Measurements from ENCODE around the gene WIPF3. TPM values are rescaled to one million over a fixed set of nuclear protein-coding genes. Genes with fewer than 3 reads are reported as not detected.

WIPF3 gene
- polyA plus RNA-seq, 1 donor, result 21.9 TPM

DNA sequence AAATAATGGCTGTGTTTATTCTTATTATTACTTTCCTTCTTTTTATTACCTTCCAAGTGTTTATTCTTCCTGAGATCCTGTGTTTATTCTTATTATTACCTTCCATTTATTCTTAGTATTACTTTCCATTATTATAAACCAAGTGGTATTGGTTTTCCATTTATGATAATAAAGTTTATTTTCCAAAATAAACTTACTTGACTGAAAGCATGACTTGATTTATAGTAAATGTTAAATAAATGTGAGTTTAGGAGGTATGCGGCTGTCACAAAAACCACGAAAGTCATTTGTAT, 20.2 kb downstream of the WIPF3 start:
- Histone ChIP-seq H3K27me3 (ENCODE audit: control insufficient read depth, insufficient read depth, low read length) (no peaks in the 10 kb centered on the region), H3K36me3 (ENCODE audit: control insufficient read depth, insufficient read depth, low read length) (no peaks in the 10 kb centered on the region), H3K27ac (ENCODE audit: low read length) (no peak overlapping the region), H3K4me3 (ENCODE audit: low read length) (no peak overlapping the region), H3K4me1 (ENCODE audit: control insufficient read depth, insufficient read depth, low read length) (no peaks in the 10 kb centered on the region), H3K9me3 (ENCODE audit: control insufficient read depth, low read depth, low read length) (no peaks in the 10 kb centered on the region)
- WGBS (ENCODE audit: insufficient coverage, low lambda C conversion rate), result no CpG with 5 or more reads among the region's 2 CpGs
- no peak for DNase-seq

- Histone ChIP-seq H3K4me3 (ENCODE audit: low read length) (no peak overlapping the region), H3K36me3 (ENCODE audit: control insufficient read depth, insufficient read depth, low read length) (no peaks in the 10 kb centered on the region), H3K4me1 (ENCODE audit: control insufficient read depth, insufficient read depth, low read length) (no peaks in the 10 kb centered on the region), H3K27me3 (ENCODE audit: control insufficient read depth, insufficient read depth, low read length) (no peaks in the 10 kb centered on the region), H3K9me3 (ENCODE audit: control insufficient read depth, low read depth, low read length) (no peaks in the 10 kb centered on the region), H3K27ac (ENCODE audit: low read length) (no peak overlapping the region)
- DNase-seq, result no peak
Observed at GRCh38 chr7:29826904-29827303, 20.6 kb downstream of the WIPF3 start.

GRCh38 chr7:29831705-29832104, 25.4 kb downstream of the WIPF3 start:
- Histone ChIP-seq H3K4me3 (ENCODE audit: low read length) (no peak overlapping the region), H3K36me3 (ENCODE audit: control insufficient read depth, insufficient read depth, low read length) (peaks cover 4% of the 10 kb centered on the region), H3K4me1 (ENCODE audit: control insufficient read depth, insufficient read depth, low read length) (no peaks in the 10 kb centered on the region), H3K27me3 (ENCODE audit: control insufficient read depth, insufficient read depth, low read length) (no peaks in the 10 kb centered on the region), H3K27ac (ENCODE audit: low read length) (no peak overlapping the region), H3K9me3 (ENCODE audit: control insufficient read depth, low read depth, low read length) (no peaks in the 10 kb centered on the region)
- no peak for DNase-seq
- WGBS (ENCODE audit: insufficient coverage, low lambda C conversion rate), result no CpG with 5 or more reads among the region's 6 CpGs

- H3K36me3 ChIP-seq (ENCODE audit: control insufficient read depth, insufficient read depth, low read length), result peaks cover 4% of the 10 kb centered on the region
- no peak for DNase-seq
- no peaks in the 10 kb centered on the region for H3K27me3 ChIP-seq (ENCODE audit: control insufficient read depth, insufficient read depth, low read length)
- no peak overlapping the region for H3K4me3 ChIP-seq (ENCODE audit: low read length)
- H3K9me3 ChIP-seq (ENCODE audit: control insufficient read depth, low read depth, low read length), result no peaks in the 10 kb centered on the region
- no peak overlapping the region for H3K27ac ChIP-seq (ENCODE audit: low read length)
- WGBS (ENCODE audit: insufficient coverage, low lambda C conversion rate), result 92% methylated on average over 2 of the region's 2 CpGs
- no peaks in the 10 kb centered on the region for H3K4me1 ChIP-seq (ENCODE audit: control insufficient read depth, insufficient read depth, low read length)
Observed at GRCh38 chr7:29833929-29834328, 27.6 kb downstream of the WIPF3 start.

- no peaks in the 10 kb centered on the region for H3K4me1 ChIP-seq (ENCODE audit: control insufficient read depth, insufficient read depth, low read length)
- 60% methylated on average over 1 of the region's 12 CpGs for WGBS (ENCODE audit: insufficient coverage, low lambda C conversion rate)
- H3K4me3 ChIP-seq (ENCODE audit: low read length), result no peak overlapping the region
- H3K27me3 ChIP-seq (ENCODE audit: control insufficient read depth, insufficient read depth, low read length), result no peaks in the 10 kb centered on the region
- DNase-seq, result no peak
- H3K9me3 ChIP-seq (ENCODE audit: control insufficient read depth, low read depth, low read length), result no peaks in the 10 kb centered on the region
- peaks cover 4% of the 10 kb centered on the region for H3K36me3 ChIP-seq (ENCODE audit: control insufficient read depth, insufficient read depth, low read length)
- no peak overlapping the region for H3K27ac ChIP-seq (ENCODE audit: low read length)
Observed at GRCh38 chr7:29835718-29836117, 29.4 kb downstream of the WIPF3 start.

DNA sequence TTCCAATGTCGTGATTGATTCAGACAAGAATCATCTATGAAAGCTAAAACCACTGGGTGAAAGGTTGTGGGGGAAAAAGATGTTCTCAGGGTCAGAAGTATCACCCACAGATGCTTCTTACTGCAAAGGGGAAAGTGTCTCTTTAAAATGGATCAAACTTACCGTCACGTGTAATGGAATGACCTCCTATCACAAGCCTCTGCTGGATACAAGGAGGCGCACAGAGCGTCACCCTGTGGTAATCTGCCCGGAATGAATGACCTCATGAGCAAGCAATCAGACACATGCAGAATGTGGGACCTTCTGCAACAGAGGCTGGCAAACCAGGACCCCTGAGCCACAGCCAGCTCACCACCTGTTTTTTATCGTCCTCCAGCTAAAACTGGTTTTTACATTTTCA, 33.0 kb downstream of the WIPF3 start:
- no peak for DNase-seq
- 100% methylated on average over 2 of the region's 7 CpGs for WGBS (ENCODE audit: insufficient coverage, low lambda C conversion rate)

DNA sequence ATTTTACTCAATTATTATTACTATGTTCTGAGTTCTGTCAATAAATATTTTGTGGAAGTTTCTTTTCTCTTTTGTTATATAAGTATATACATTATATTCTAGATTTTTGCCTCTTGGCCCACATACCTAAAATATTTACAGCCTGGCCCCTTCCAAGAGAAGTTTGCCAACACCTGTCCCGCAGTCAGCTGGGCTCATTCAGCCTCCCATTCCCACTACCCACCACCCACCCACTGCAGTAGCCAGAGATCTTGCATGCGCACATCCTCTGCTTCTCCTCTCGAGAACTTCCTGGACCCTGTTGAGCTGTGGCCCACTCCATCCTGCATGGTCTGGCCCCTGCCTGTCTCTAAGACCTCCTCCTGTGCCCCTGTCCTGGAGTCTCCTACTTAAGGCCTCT, 33.6 kb downstream of the WIPF3 start:
- peaks cover 25% of the 10 kb centered on the region for H3K4me1 ChIP-seq (ENCODE audit: control insufficient read depth, insufficient read depth, low read length)
- no peak overlapping the region for H3K4me3 ChIP-seq (ENCODE audit: low read length)
- no peak for DNase-seq
- WGBS (ENCODE audit: insufficient coverage, low lambda C conversion rate), result no CpG with 5 or more reads among the region's 3 CpGs
- H3K27ac ChIP-seq (ENCODE audit: low read length), result no peak overlapping the region
- no peaks in the 10 kb centered on the region for H3K27me3 ChIP-seq (ENCODE audit: control insufficient read depth, insufficient read depth, low read length)
- H3K36me3 ChIP-seq (ENCODE audit: control insufficient read depth, insufficient read depth, low read length), result peaks cover 2% of the 10 kb centered on the region
- no peaks in the 10 kb centered on the region for H3K9me3 ChIP-seq (ENCODE audit: control insufficient read depth, low read depth, low read length)

More for the DNA sequence above, 33.0 kb downstream of the WIPF3 start:
- no peaks in the 10 kb centered on the region for H3K27me3 ChIP-seq (ENCODE audit: control insufficient read depth, insufficient read depth, low read length)
- H3K36me3 ChIP-seq (ENCODE audit: control insufficient read depth, insufficient read depth, low read length), result peaks cover 4% of the 10 kb centered on the region
- H3K27ac ChIP-seq (ENCODE audit: low read length), result no peak overlapping the region
- H3K4me1 ChIP-seq (ENCODE audit: control insufficient read depth, insufficient read depth, low read length), result peaks cover 20% of the 10 kb centered on the region
- no peak overlapping the region for H3K4me3 ChIP-seq (ENCODE audit: low read length)
- H3K9me3 ChIP-seq (ENCODE audit: control insufficient read depth, low read depth, low read length), result no peaks in the 10 kb centered on the region

GRCh38 chr7:29840701-29841100, 34.4 kb downstream of the WIPF3 start:
- peaks cover 33% of the 10 kb centered on the region for H3K4me1 ChIP-seq (ENCODE audit: control insufficient read depth, insufficient read depth, low read length)
- WGBS (ENCODE audit: insufficient coverage, low lambda C conversion rate), result no CpG with 5 or more reads among the region's 6 CpGs
- H3K4me3 ChIP-seq (ENCODE audit: low read length), result no peak overlapping the region
- H3K27me3 ChIP-seq (ENCODE audit: control insufficient read depth, insufficient read depth, low read length), result no peaks in the 10 kb centered on the region
- no peaks in the 10 kb centered on the region for H3K9me3 ChIP-seq (ENCODE audit: control insufficient read depth, low read depth, low read length)
- H3K36me3 ChIP-seq (ENCODE audit: control insufficient read depth, insufficient read depth, low read length), result no peaks in the 10 kb centered on the region
- no peak for DNase-seq
- no peak overlapping the region for H3K27ac ChIP-seq (ENCODE audit: low read length)

DNA sequence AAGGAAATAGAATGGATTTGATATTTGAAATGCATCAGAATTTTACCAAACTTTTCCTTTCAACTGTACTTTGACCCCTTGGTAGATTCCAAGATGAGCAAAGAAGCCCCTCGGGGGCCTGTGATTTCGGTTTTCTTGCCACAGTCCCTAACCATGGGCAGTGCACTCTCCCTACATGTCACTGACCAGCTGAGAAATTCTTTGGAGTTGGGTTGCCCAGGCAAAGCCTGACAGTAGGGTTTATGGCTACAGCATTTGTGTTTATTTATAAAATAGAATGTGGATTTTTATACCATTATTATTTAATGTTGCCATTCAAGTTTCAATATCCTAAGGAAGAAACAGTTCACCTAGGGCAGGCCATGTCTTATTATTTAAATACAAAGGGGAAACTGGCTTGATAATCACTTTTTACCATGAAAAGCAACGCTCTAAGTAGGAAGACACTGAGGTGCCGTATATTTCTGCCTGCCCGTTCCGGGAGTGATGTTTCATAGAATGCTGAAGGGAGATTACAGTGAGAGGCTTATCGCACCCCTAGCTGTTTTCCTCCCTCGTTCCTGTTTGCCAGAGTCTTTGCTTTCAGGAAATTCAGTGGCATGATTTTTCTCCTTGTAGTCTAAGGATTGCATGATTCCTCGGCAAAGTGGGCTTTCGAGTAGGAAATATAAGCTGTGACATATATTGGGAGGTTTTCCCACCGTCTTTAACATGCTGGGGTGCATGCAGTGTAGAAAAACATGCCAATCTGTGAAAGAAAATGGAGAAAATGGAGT, 35.8 kb downstream of the WIPF3 start:
- 89% methylated on average over 3 of the region's 11 CpGs for WGBS (ENCODE audit: insufficient coverage, low lambda C conversion rate)
- DNase-seq, result no peak
- H3K36me3 ChIP-seq (ENCODE audit: control insufficient read depth, insufficient read depth, low read length), result no peaks in the 10 kb centered on the region
- no peaks in the 10 kb centered on the region for H3K27me3 ChIP-seq (ENCODE audit: control insufficient read depth, insufficient read depth, low read length)
- H3K4me1 ChIP-seq (ENCODE audit: control insufficient read depth, insufficient read depth, low read length), result peaks cover 46% of the 10 kb centered on the region
- no peak overlapping the region for H3K4me3 ChIP-seq (ENCODE audit: low read length)
- no peak overlapping the region for H3K27ac ChIP-seq (ENCODE audit: low read length)
- H3K9me3 ChIP-seq (ENCODE audit: control insufficient read depth, low read depth, low read length), result no peaks in the 10 kb centered on the region

DNA sequence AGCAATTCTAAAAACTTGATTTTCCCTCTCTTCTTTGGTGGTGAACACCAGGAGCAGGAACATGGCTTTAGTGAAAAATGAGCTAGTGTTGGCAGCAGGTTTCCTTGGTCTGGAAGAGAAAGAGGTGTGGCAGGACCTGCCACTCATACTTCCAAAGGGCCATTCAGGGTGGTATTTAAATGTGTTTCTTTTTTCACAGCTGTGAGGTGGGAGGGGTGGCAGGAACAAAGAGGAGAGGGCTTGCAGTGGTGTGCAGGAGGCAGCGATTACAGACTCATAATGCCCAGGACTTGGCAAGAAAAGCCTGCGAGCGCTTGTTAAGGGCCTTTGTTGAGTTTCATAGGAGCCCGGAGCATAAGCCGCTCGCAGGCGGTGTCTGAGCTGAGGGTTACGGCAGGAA, 36.8 kb downstream of the WIPF3 start:
- Histone ChIP-seq H3K27ac (ENCODE audit: low read length) (peak overlapping the region; percentile 64), H3K4me3 (ENCODE audit: low read length) (no peak overlapping the region), H3K9me3 (ENCODE audit: control insufficient read depth, low read depth, low read length) (no peaks in the 10 kb centered on the region), H3K27me3 (ENCODE audit: control insufficient read depth, insufficient read depth, low read length) (no peaks in the 10 kb centered on the region), H3K36me3 (ENCODE audit: control insufficient read depth, insufficient read depth, low read length) (no peaks in the 10 kb centered on the region), H3K4me1 (ENCODE audit: control insufficient read depth, insufficient read depth, low read length) (peaks cover 56% of the 10 kb centered on the region)
- no peak for DNase-seq
- WGBS (ENCODE audit: insufficient coverage, low lambda C conversion rate), result no CpG with 5 or more reads among the region's 8 CpGs

GRCh38 chr7:29843726-29844125, 37.4 kb downstream of the WIPF3 start:
- H3K4me1 ChIP-seq (ENCODE audit: control insufficient read depth, insufficient read depth, low read length), result peaks cover 59% of the 10 kb centered on the region
- no peaks in the 10 kb centered on the region for H3K9me3 ChIP-seq (ENCODE audit: control insufficient read depth, low read depth, low read length)
- DNase-seq, result peak in 1 of 2 donors; percentile 63
- peak overlapping the region; percentile 64 for H3K27ac ChIP-seq (ENCODE audit: low read length)
- no peaks in the 10 kb centered on the region for H3K36me3 ChIP-seq (ENCODE audit: control insufficient read depth, insufficient read depth, low read length)
- WGBS (ENCODE audit: insufficient coverage, low lambda C conversion rate), result no CpG with 5 or more reads among the region's 4 CpGs
- H3K27me3 ChIP-seq (ENCODE audit: control insufficient read depth, insufficient read depth, low read length), result no peaks in the 10 kb centered on the region
- no peak overlapping the region for H3K4me3 ChIP-seq (ENCODE audit: low read length)

All from large intestine (tissue), 3 donors.